ENCODE measurements around the gene HEATR1.

- TF ChIP-seq, protein P1, sequence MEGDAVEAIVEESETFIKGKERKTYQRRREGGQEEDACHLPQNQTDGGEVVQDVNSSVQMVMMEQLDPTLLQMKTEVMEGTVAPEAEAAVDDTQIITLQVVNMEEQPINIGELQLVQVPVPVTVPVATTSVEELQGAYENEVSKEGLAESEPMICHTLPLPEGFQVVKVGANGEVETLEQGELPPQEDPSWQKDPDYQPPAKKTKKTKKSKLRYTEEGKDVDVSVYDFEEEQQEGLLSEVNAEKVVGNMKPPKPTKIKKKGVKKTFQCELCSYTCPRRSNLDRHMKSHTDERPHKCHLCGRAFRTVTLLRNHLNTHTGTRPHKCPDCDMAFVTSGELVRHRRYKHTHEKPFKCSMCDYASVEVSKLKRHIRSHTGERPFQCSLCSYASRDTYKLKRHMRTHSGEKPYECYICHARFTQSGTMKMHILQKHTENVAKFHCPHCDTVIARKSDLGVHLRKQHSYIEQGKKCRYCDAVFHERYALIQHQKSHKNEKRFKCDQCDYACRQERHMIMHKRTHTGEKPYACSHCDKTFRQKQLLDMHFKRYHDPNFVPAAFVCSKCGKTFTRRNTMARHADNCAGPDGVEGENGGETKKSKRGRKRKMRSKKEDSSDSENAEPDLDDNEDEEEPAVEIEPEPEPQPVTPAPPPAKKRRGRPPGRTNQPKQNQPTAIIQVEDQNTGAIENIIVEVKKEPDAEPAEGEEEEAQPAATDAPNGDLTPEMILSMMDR (conservative IDR thresholded peaks at IDR 0.05; ENCODE audit: low read length): no peak
- no peak for TF ChIP-seq EZH2phosphoT487 (IDR thresholded peaks at IDR 0.05; ENCODE audit: borderline replicate concordance, low read depth, low read length)
Observed at GRCh38 chr1:236518322-236518721, 86.0 kb downstream of the HEATR1 start.
